Suprapubic skin (tissue), 4 donors: Measurements from ENCODE around the gene SOX12.

Experiments used
- EP300 ChIP-seq: sonication (generic); formaldehyde crosslinking; IDR thresholded peaks from one replicate; pipeline ENCODE4 v1.6.1; 2017; ENCODE audit warnings: antibody characterized with exemption
- POLR2A ChIP-seq, 2 donors: fragments of 450-650 bp; IDR thresholded peaks; one replicate each; pipeline ENCODE4 v1.6.1; 2017; ENCODE audit warnings: antibody characterized with exemption in 2 of 2, mild to moderate bottlenecking in 2 of 2, moderate library complexity in 2 of 2
- POLR2AphosphoS5 ChIP-seq, 3 donors: sonication (generic); formaldehyde crosslinking; IDR thresholded peaks; one replicate each; pipeline ENCODE4 v1.6.1; 2017; ENCODE audit warnings: antibody characterized with exemption in 3 of 3
- TF ChIP-seq, protein P1 (sequence below), 2 donors: fragments of 200-600 bp in 1 of 2; fragments of 450-650 bp in 1 of 2; sonication (generic) in 1 of 2; IDR thresholded peaks; one replicate each; pipeline ENCODE4 v1.5.1; 2016 to 2019; ENCODE audit warnings: antibody characterized with exemption in 2 of 2, mild to moderate bottlenecking in 1 of 2, moderate library complexity in 1 of 2

DNA sequence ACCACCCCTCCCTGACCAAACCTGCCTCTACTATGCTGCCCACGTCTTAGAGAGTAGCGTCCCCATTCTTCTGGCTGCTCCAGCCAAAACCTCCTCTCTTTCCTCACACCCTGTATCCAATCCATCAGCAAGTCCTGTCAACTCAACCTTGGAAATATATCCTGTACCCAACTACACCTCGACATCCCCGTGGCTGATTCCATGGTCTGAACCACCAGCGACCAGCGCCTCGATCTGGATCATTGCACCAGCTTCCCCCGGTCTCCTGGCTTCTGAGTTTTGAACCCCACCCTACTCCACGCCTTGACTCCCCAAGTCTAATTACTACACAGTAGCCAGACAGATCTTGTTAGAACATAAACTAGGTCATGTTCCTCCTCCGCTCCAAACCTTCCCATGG, 31.4 kb downstream of the SOX12 start:
- TF ChIP-seq, protein P1, sequence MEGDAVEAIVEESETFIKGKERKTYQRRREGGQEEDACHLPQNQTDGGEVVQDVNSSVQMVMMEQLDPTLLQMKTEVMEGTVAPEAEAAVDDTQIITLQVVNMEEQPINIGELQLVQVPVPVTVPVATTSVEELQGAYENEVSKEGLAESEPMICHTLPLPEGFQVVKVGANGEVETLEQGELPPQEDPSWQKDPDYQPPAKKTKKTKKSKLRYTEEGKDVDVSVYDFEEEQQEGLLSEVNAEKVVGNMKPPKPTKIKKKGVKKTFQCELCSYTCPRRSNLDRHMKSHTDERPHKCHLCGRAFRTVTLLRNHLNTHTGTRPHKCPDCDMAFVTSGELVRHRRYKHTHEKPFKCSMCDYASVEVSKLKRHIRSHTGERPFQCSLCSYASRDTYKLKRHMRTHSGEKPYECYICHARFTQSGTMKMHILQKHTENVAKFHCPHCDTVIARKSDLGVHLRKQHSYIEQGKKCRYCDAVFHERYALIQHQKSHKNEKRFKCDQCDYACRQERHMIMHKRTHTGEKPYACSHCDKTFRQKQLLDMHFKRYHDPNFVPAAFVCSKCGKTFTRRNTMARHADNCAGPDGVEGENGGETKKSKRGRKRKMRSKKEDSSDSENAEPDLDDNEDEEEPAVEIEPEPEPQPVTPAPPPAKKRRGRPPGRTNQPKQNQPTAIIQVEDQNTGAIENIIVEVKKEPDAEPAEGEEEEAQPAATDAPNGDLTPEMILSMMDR (IDR thresholded peaks at IDR 0.05) = no peak
- TF ChIP-seq POLR2A (IDR thresholded peaks at IDR 0.05) = no peak
- no peak for TF ChIP-seq POLR2AphosphoS5 (IDR thresholded peaks at IDR 0.05)
- no peak for TF ChIP-seq EP300
